Esophagus (tissue), 2 donors: ENCODE measurements around the gene CSK. TPM values are rescaled to one million over a fixed set of nuclear protein-coding genes. Genes with fewer than 3 reads are reported as not detected.

ENCODE experiments used
- H3K27ac ChIP-seq, 2 donors: one replicate each; pipeline ENCODE4 v1.5.1; 2013; ENCODE audit warnings: low read depth in 2 of 2, mild to moderate bottlenecking in 2 of 2, inconsistent platforms in 1 of 2, low read length in 1 of 2, moderate library complexity in 1 of 2
- H3K27me3 ChIP-seq, 2 donors: one replicate each; pipeline ENCODE4 v1.6.1; 2013; ENCODE audit warnings: low read length in 2 of 2, control low read depth in 1 of 2, mild to moderate bottlenecking in 1 of 2; ENCODE audit not compliant: insufficient read depth in 2 of 2, control insufficient read depth in 1 of 2
- H3K36me3 ChIP-seq, 2 donors: one replicate each; pipeline ENCODE4 v1.6.1; 2013; ENCODE audit warnings: low read length in 1 of 2; ENCODE audit not compliant: control insufficient read depth in 2 of 2, insufficient read depth in 2 of 2
- H3K4me1 ChIP-seq, 2 donors: one replicate each; pipeline ENCODE4 v1.6.1; 2013; ENCODE audit warnings: low read length in 1 of 2; ENCODE audit not compliant: control insufficient read depth in 2 of 2, insufficient read depth in 2 of 2
- H3K4me3 ChIP-seq, 2 donors: one replicate each; pipeline ENCODE4 v1.5.1; 2013; ENCODE audit warnings: low read length in 2 of 2, mild to moderate bottlenecking in 2 of 2, low read depth in 1 of 2, moderate library complexity in 1 of 2
- H3K9me3 ChIP-seq, 2 donors: one replicate each; pipeline ENCODE4 v1.6.1; 2013; ENCODE audit warnings: mild to moderate bottlenecking in 2 of 2, low read depth in 1 of 2, low read length in 1 of 2, moderate library complexity in 1 of 2; ENCODE audit not compliant: control insufficient read depth in 2 of 2, insufficient read depth in 1 of 2
- WGBS, 2 donors: extraction: QIAGEN DNeasy Blood & Tissue Kit; methylation state at CpG; one replicate each; pipeline ENCODE4 v1.1.7; 2013; 5-methylcytosine and 5-hydroxymethylcytosine counted together
- polyA plus RNA-seq, 2 donors: library from polyadenylated mRNA; stranded (reverse); fragments of 200-250 nt; gene quantifications; one replicate each; pipeline ENCODE4 v1.2.3, GENCODE V29; 2013
- donor health status: healthy with polysubstance abuse.
- donor health status: Bipolar disorder and iron deficiency.

The CSK gene
- polyA plus RNA-seq, 2 donors, result 79.2 to 96.8 TPM

DNA sequence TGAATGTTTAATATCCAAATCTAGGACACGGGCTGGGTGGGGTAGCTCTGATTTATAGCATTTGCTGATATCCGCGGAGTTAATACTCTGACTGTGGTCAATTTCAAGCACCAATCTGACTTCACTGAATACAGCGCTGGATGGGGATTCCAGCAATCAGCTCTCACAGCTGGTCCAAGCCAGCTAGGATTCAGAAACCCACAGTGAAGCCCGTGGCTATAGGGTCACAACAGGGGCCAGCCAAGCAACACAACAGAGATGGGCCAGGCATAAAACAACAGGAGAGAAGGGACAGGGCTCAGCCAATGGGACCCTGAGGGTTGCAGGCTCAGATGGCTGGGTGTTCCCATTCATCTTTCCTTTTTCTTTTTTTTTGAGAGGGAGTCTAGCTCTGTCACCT, 25.4 kb downstream of the CSK start:
- no peaks in the 10 kb centered on the region for H3K9me3 ChIP-seq
- H3K36me3 ChIP-seq, result peaks cover 2 to 16% of the 10 kb centered on the region in 2 donors
- no peak overlapping the region for H3K4me3 ChIP-seq
- WGBS, 2 donors, result 56 to 61% methylated on average over 5 of the region's 5 CpGs
- H3K27ac ChIP-seq, result peak overlapping the region in 1 of 2 donors; percentile 17
- H3K4me1 ChIP-seq, result peaks cover 4 to 8% of the 10 kb centered on the region in 2 donors
- no peaks in the 10 kb centered on the region for H3K27me3 ChIP-seq

DNA sequence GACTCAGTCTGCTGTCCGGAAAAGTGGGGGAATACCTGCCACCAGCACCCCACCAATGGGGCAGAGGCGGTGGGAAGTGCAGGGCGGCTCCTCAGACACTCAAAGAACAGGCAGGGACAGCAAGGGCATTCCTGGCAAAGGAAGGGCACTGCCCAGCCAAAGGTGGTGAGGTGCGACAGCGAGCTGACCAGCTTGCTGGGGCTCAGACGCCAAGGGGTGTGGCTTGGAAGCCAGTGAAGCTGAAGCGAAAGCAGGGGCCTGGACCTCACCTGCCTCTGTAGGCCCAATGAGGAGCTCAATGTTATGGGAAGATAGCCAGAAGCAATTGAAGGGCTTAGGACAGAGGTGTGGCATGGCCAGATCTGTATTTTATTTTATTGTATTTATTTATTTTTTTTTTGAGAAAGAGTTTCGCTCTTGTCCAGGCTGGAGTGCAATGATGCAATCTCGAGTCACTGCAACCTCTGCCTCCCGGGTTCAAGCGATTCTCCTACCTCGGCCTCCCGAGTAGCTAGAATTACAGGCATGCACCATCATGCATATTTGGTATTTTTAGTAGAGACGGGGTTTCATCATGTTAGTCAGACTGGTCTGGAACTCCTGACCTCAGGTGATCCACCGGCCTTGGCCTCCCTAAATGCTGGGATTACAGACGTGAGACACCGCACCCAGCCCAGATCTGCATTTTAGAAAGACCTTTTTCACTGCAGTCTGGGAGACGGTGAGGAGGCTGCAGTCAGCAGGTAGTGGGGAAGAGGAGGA, 26.4 kb downstream of the CSK start:
- Histone ChIP-seq H3K27me3 (no peaks in the 10 kb centered on the region), H3K36me3 (peaks cover 0 to 7% of the 10 kb centered on the region in 2 donors), H3K27ac (peak overlapping the region in 1 of 2 donors; percentile 47), H3K4me3 (no peak overlapping the region), H3K4me1 (peaks cover 4 to 8% of the 10 kb centered on the region in 2 donors), H3K9me3 (no peaks in the 10 kb centered on the region)
- 54 to 56% methylated on average over 18 of the region's 18 CpGs for WGBS, 2 donors

GRCh38 chr15:74808840-74809229, 27.0 kb downstream of the CSK start:
- Histone ChIP-seq H3K4me1 (peaks cover 4 to 8% of the 10 kb centered on the region in 2 donors), H3K4me3 (no peak overlapping the region), H3K27me3 (no peaks in the 10 kb centered on the region), H3K36me3 (peaks cover 0 to under 1% of the 10 kb centered on the region in 2 donors), H3K27ac (no peak overlapping the region), H3K9me3 (no peaks in the 10 kb centered on the region)
- WGBS, 2 donors, result 62 to 77% methylated on average over 4 of the region's 4 CpGs

DNA sequence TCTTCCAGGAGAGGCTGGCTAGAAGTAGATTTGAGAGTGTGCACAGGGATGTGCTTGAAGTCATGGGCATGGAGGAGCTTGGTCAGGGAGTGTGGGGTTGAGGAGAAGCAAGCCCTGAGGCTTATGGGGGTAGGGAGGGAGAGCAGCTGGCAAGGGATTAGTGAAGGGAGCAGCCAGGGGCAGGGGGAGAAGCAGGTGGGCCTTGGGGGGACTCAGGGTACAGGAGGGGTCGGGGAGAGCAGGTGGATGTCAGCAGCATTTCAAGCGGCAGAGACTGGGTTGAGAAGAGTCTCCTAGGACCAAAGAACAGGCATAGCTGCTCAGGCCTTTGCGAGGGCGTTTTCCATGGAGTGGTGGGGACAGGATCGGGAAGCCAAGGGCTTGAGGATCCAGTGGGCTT, 27.4 kb downstream of the CSK start:
- H3K4me1 ChIP-seq, result peaks cover 4 to 8% of the 10 kb centered on the region in 2 donors
- 79 to 80% methylated on average over 5 of the region's 5 CpGs for WGBS, 2 donors
- no peaks in the 10 kb centered on the region for H3K9me3 ChIP-seq
- H3K27ac ChIP-seq, result no peak overlapping the region
- no peaks in the 10 kb centered on the region for H3K27me3 ChIP-seq
- no peaks in the 10 kb centered on the region for H3K36me3 ChIP-seq
- no peak overlapping the region for H3K4me3 ChIP-seq

DNA sequence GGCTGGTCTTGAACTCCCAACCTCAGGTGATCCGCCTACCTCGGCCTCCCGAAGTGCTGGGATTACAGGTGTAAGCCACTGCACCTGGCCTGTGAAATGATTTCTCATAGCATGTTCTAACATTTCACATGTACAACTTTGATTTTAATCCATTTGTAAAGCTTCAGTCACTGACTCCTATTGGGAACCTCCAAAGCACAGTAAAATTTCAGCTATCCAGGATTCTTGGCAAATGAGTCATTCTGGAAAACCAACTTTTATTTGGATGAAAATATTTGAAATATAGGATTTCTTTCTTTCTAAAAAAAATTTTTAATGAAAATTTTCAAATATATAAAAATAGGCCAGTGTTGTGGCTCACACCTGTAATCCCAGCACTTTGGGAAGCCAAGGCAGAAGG, 28.1 kb downstream of the CSK start:
- H3K4me1 ChIP-seq, result peaks cover 4 to 10% of the 10 kb centered on the region in 2 donors
- no peaks in the 10 kb centered on the region for H3K36me3 ChIP-seq
- no peaks in the 10 kb centered on the region for H3K9me3 ChIP-seq
- no peaks in the 10 kb centered on the region for H3K27me3 ChIP-seq
- H3K4me3 ChIP-seq, result no peak overlapping the region
- no peak overlapping the region for H3K27ac ChIP-seq
- 65 to 70% methylated on average over 3 of the region's 3 CpGs for WGBS, 2 donors

DNA sequence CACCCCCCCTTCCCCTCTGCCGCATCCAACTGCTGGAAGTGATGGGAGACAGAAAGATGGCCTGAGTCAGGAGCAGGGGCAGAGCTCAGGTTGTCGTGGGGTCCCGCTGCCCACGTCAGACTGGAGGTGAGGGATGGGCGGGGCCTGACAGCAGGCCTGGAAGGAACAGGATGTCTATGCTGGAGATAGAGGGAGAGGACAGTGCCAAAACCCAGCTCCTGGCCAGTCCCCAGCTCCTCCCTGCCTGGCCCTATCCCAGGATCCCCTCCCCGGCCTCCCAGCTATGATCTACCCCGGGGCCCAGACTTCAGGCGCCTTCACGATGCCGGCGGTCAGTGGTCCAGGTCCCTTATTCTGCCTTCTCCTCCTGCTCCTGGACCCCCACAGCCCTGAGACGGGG, 30.7 kb downstream of the CSK start, which contains the start of gene LMAN1L:
Gene LMAN1L, plus strand, starts transcription at position 303 of the 400 bp plus-strand sequence. Its CDS starts 20 bp downstream, at position 323.
- Histone ChIP-seq H3K4me1 (peaks cover 4 to 25% of the 10 kb centered on the region in 2 donors), H3K9me3 (no peaks in the 10 kb centered on the region), H3K27me3 (no peaks in the 10 kb centered on the region), H3K27ac (no peak within 1 kb of the TSS), H3K36me3 (no peaks in the 10 kb centered on the region), H3K4me3 (no peak within 1 kb of the TSS)
- 67 to 77% methylated on average over 12 of the region's 12 CpGs for WGBS, 2 donors

DNA sequence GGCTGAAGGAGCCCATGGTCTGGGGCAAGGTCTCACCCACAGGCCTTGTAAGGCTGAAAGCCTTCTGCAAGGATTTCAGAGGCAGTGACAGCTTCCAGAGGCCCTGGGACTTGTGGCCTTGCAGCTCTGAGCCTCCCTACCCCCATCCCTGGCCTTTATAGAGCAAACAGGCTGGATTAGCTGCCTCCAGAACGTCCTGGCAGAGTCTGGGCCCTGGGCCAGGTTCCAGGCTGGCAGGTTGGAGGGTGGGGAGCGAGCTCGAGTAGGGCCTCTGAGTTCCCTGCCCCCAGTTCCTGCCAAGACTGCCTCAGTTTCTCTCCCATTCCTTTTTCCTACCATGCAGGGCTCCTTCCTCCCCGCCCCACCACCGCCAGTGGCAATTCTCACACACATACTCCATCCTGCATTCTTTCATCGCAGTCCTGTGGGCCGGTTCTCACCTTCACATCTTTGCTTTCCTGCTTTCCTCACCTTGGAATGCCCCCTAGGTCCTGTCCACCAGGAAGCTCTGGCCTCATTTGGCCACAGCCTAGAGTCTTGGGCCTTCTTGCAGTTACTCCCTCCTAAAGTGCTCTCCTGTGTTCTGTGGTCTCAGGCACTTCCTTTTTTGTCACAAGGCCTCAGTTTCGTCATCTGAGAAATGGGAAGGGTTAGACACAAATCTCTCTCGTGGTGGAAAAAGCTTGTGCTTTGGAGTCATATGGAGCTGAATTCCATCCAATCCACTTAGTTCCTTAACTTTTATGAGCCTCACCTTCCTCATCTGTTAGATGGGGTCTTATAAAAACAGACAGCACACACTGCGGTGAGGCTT, 33.4 kb downstream of the CSK start:
- H3K27me3 ChIP-seq, result no peaks in the 10 kb centered on the region
- no peak overlapping the region for H3K4me3 ChIP-seq
- no peaks in the 10 kb centered on the region for H3K9me3 ChIP-seq
- 64 to 67% methylated on average over 9 to 10 of the region's 10 CpGs for WGBS, 2 donors
- H3K36me3 ChIP-seq, result no peaks in the 10 kb centered on the region
- peaks cover 0 to 28% of the 10 kb centered on the region in 2 donors for H3K4me1 ChIP-seq
- H3K27ac ChIP-seq, result peak overlapping the region in 1 of 2 donors; percentile 50

DNA sequence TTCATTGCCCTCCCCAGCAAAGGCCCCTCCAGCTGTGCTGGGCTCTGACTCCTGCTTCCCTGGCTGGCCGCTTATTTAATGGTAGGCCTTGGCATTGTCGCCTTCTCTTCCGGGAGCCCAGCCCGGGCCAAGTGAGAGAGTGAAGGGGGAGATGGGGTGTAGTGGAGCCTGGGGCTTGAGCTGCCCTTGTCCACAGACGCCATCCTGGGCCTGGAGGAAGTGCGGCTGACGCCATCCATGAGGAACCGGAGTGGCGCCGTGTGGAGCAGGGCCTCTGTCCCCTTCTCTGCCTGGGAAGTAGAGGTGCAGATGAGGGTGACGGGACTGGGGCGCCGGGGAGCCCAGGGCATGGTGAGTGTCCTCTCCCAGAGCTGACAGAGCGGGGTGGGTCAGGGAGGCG, 34.1 kb downstream of the CSK start:
- no peaks in the 10 kb centered on the region for H3K9me3 ChIP-seq
- no peak overlapping the region for H3K4me3 ChIP-seq
- H3K27ac ChIP-seq, result no peak overlapping the region
- no peaks in the 10 kb centered on the region for H3K27me3 ChIP-seq
- 89 to 92% methylated on average over 15 of the region's 15 CpGs for WGBS, 2 donors
- H3K4me1 ChIP-seq, result peaks cover 0 to 28% of the 10 kb centered on the region in 2 donors
- H3K36me3 ChIP-seq, result no peaks in the 10 kb centered on the region

GRCh38 chr15:74816624-74817369, 34.9 kb downstream of the CSK start:
- H3K27me3 ChIP-seq, result no peaks in the 10 kb centered on the region
- H3K27ac ChIP-seq, result peak overlapping the region; percentile 38 to 81
- no peaks in the 10 kb centered on the region for H3K36me3 ChIP-seq
- H3K4me3 ChIP-seq, result no peak overlapping the region
- no peaks in the 10 kb centered on the region for H3K9me3 ChIP-seq
- 41 to 43% methylated on average over 19 of the region's 19 CpGs for WGBS, 2 donors
- peaks cover 0 to 28% of the 10 kb centered on the region in 2 donors for H3K4me1 ChIP-seq
